CD4-positive, alpha-beta T cell treated with Interleukin-17A for 4 hours (primary cell): ENCODE measurements around the gene PHAF1.

Experiments
- DNase-seq: peaks from one replicate; pipeline ENCODE4 v3.0.0-alpha.2; 2020; ENCODE audit warnings: mixed read lengths

The PHAF1 gene

DNA sequence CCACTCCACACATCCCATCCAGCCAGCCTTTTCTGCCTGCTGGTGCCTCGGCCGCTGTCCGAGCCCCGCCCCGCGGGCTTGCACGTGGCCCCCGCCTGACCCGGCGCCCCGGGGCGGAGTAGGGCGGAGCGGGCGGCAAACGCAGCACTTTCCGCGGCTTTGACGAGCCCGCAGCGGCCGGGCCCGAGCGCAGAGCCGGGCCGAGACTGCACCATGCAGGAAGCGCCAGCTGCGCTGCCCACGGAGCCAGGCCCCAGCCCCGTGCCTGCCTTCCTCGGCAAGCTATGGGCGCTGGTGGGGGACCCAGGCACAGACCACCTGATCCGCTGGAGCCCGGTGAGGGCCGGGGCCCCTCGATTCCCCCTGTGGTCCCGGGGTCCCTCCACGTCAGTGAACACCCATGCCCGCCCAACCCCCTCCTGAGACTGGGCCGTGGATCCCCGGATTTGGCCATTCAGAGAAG lies 54.9 kb downstream of the PHAF1 start, which contains the start of gene HSF4:
HSF4 (plus strand) TSS at position 147 of the 463 bp plus-strand sequence; CDS start at position 214, 67 bp downstream.
- DNase-seq, result no peak

GRCh38 chr16:67165121-67166078 lies 55.7 kb downstream of the PHAF1 start:
- DNase-seq, result no peak

GRCh38 chr16:67166110-67166547 lies 56.4 kb downstream of the PHAF1 start:
- DNase-seq, result no peak

DNA sequence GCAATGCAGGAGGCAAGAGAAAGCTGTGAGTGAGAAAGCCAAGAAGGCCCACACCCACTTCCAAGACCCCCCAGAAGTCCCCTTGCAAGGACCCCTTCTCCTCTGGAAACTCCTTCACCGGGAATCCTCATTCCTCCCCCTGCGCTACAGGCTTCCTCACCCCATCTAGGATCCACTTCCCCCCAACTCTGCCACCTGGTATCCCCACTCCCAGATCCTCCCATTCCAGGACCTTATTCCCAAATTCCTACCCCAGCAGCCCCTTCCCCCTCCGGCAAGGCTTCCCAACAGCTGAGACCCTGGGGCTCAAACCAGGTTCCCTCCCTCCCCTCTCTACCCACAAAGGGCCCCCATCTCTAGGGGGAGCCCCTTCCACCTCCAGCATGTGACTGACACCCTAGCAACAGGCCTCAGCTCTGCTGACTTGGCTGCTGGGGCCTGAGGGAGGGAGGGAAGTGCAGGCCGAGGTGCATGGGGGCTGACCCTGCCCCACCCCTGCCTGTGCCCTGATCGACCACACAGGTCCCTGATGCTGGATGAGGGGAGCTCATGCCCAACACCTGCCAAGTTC lies 56.9 kb downstream of the PHAF1 start:
- DNase-seq, result no peak

GRCh38 chr16:67167588-67167987 lies 57.8 kb downstream of the PHAF1 start:
- no peak for DNase-seq

DNA sequence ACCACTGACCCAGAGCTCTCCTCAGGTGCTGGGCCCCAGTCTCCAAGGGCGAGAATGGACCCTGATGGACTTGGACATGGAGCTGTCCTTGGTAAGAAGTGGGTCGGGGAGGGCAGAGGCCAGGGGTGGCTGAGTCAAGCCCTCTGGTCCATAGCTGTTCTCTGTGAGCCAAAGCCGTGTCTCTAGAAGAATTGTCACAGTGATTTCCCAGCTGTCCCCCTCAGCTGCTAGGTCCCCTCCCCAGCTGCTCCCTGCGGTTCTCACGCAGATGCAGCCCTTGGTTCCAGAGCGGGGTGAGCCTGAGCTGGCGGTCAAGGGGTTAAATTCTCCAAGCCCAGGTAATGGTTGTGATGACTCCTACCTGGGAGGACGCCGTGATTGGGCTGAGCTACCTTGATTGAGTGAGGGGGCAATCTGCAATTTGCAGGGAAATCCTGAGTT lies 59.3 kb downstream of the PHAF1 start:
- DNase-seq, result no peak

GRCh38 chr16:67169642-67170167 lies 60.0 kb downstream of the PHAF1 start:
- DNase-seq, result peak; percentile 67

GRCh38 chr16:67170168-67170948 lies 60.6 kb downstream of the PHAF1 start, which contains the start of gene NOL3:
TSS of gene NOL3 (plus strand) at chr16:67170538.
- peak; percentile 35 for DNase-seq

GRCh38 chr16:67170949-67171649 lies 61.4 kb downstream of the PHAF1 start:
- no peak for DNase-seq

DNA sequence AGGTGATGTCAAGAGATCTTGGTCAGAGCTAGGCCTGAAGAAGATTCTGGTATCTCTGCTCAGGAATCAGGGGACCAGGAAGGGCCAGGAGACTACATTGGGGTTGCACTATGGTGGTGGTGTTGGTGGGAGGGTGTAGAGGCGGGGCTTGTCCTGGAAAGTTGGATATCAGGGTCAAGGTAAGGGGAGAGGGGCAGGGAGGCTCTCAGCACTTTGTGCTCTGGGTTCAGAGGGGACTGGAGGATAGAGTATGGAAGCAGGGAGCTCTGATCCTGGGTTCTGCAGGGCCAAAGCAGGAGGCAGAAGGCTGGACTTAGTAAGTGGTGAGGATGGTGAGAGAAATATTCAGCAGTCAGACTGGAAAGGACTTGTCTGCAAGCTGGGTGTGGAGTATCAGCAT lies 63.6 kb downstream of the PHAF1 start:
- DNase-seq, result no peak

GRCh38 chr16:67173808-67174705 lies 64.3 kb downstream of the PHAF1 start:
- DNase-seq, result peak; percentile 76

- DNase-seq, result no peak
These were observed 65.0 kb downstream of the PHAF1 start for GRCh38 chr16:67174706-67175231.

DNA sequence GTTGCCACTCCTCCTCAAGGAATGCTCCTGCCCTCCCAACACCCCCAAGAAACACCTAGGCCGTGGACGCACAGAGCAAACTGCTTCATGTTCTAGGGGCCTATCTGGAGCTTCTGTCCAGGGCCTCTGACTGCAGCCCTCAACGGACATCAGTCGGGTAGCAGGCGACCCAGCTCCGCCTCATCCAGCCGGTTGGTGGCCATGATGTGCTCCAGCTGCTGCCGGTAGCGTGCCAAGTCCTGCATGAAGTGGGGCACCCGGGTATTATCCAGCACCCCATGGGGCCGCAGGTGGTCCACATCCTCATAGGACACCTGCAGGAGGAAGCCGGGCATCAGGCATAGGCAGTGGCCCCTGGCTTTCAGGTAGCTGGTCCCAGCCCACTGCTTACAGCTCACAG lies 66.9 kb downstream of the PHAF1 start:
- DNase-seq, result no peak

DNA sequence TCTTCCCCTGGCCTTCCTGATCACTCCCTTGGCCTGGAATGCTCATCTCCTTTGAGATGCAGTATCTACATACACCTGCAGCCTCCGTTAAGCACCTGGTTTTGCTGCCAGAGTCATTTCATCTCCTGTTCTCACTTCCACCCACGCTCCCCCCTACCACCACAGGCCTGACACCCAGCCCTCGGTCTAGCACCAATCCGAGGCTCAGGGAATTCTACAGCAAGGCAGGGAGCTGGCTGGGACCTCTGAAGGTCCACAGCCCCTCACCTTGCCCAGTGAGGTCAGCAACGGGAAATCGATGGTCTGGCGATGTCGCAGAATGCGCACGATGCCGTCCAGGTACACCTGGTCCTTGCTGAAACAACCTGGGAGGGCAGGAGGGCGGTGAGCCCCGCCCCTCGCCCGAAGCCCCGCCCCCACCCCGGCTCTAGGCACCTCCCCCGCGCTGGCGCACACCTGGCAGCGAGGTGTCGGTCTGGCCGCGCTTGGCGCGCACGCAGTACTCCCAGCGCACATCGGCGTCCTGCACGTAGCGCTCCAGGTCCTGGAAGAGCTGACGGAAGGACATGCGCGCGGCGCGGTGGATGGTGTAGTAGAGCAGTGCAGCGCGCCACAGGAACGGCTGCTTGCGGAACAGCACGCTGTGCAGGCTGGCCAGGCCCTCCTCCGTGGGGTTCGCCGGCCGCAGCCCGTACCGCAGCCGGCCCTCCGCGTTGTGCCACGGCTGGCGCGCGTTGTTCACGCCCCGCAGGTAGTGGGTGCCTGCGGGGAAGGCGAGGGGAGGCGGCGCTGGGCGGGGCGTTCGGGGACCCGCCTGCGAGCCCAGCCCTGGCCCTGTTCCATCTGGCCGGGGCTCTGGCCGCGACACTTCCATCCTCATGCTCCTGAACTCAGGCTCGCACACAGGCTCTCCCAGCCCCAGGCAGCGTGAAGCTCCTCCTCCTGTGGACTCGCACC lies 68.3 kb downstream of the PHAF1 start:
- DNase-seq, result peak; percentile 77

DNA sequence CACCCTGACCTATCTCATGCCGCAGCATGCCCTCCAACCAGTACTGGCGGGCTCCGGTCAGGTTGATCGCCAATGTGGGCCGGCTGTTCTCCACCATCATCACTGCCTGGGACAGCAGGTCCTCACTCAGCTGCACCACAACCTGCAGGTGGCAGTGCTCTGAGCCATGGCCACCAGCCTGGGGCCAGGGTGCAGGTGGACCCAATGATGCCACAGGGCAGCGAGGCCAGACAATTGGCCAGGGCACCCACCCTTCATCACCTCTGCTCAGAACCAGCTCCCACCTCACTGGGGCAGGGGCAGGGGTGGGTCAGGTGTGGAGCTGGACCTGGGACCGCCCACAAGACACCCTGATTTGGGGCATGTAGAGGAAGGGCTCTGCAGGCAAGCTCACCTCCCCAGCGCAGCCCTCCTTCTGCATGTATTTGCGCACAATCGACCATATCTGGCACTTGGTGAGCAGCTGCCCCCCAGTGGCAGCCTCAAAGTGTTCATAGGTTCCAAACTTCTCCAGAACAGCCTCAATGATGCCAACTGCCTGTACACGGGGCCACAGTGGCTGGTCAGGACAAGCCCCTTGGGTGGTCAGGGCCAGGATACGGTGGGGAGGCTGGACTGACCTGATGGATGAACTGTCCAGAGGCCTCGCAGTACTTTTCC lies 69.8 kb downstream of the PHAF1 start:
- DNase-seq, result no peak

DNA sequence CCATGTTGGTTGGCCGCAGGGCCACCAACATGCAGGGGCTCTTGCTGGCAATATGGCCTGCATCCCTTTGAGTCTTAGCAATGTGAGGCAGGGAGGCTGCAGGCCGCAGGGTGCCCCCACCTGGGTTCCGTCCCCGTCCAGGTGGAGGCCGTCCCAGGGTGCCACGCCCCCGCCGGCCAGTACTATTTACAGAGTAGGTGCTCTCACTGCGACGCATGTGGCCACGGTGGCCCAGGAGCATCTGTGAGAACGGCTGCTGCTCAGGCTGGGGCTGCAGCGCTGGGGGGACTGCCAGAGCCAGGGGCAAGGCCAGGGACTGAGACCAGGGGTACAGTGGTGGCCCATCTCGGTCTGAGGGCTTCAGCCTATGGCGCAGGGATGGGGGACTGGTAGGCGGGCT lies 70.4 kb downstream of the PHAF1 start:
- DNase-seq, result no peak

DNA sequence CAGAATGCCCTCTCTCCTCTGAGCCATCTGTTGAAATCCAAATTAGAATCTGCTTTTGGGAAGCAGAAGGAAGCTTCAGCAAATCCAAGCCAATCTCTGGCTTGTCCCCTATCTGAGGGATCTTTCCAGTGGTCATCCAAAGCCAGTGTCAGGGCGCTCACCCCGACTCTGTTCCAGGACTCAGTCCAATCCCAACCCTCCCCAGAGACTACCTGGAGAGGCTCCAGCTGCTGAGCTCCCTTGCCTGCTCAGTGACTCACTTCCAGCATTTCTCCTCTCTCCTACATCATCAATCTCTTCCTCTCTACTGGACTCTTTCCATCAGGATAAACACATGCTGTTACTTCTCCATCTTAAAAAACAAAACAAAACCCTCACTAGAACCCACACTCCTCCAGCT lies 71.6 kb downstream of the PHAF1 start:
- no peak for DNase-seq

- no peak for DNase-seq
These were observed 72.5 kb downstream of the PHAF1 start for GRCh38 chr16:67182288-67182687.

DNA sequence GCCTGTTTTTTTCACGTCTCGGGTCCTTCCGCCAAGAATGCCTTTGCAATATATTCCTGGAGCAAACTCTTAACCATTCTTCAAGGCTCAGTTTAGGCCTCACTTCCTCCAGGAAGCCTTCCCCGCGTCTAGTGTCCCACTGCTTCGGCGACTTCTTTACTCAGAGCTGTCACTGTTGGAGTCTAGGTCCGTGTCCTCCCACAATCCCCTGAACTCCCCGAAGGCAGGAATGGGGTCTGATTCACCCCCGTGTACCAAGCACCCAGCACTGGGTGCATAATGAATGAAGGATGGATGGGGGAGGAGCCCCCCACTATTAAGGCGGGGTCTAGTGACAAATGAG lies 73.5 kb downstream of the PHAF1 start:
- no peak for DNase-seq
